ENCODE results near the gene ACTN1.
A peak's percentile ranks its signal among the peaks of the same experiment; 100 is the strongest.

The ACTN1 gene

DNA sequence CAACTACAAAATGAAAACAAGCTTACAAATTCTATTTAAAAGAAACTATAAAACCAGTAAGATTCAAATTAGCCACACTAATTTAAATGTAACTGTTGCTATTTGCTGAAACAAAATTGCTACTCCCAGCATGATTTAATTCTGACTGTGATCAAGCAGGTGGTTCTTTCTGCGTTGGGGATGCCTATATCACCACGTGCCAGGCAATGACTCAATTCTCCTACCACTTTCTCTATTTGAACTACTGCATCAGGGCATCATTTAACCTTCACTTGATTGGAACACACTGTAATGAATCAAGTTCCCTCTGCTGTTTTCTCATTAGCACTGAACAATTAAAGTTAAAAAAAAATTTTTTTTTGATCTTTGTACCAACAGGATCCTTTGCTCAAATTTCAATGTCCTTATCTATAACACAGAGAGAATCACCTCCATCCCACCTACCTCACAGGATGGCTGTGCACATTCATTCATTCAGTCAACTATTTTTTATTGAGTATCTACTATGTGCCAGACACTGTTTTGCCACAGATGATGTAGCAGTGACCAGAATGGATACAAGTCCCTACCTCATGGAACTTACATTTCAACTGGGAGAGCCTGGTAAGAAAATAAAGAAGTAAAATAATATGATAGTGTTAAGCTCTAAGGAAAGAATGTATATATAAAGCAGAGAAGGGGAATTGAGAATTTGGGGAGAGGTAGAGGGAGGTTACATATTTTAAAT lies 8.0 kb upstream of the ACTN1 start:
- DNase-seq (ENCODE audit: low read depth), result no peak

DNA sequence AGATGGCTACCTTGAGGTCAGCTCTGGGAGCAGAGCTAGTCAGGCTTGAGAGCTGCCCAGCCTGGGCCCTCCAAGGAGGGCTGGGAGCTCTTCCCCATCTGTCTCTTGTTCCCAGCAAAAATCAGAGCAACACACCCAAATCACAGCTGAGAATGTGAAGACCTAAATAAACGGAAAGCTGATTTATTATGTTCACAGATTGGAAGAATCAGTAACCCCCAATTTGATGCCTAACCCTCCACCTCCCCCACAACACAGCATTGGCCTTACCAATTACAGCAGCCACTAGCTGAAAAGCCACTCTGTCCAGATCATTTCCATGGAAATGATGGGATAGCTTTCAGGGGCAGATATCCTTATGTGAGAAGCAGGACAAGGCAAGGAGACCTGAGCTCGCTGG lies 7.1 kb upstream of the ACTN1 start:
- no peak for DNase-seq (ENCODE audit: low read depth)
- no peak overlapping the region for H3K4me3 ChIP-seq (ENCODE audit: control insufficient read depth, low read depth, low read length)
- TF ChIP-seq, protein P1, sequence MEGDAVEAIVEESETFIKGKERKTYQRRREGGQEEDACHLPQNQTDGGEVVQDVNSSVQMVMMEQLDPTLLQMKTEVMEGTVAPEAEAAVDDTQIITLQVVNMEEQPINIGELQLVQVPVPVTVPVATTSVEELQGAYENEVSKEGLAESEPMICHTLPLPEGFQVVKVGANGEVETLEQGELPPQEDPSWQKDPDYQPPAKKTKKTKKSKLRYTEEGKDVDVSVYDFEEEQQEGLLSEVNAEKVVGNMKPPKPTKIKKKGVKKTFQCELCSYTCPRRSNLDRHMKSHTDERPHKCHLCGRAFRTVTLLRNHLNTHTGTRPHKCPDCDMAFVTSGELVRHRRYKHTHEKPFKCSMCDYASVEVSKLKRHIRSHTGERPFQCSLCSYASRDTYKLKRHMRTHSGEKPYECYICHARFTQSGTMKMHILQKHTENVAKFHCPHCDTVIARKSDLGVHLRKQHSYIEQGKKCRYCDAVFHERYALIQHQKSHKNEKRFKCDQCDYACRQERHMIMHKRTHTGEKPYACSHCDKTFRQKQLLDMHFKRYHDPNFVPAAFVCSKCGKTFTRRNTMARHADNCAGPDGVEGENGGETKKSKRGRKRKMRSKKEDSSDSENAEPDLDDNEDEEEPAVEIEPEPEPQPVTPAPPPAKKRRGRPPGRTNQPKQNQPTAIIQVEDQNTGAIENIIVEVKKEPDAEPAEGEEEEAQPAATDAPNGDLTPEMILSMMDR (conservative IDR thresholded peaks at IDR 0.05; ENCODE audit: control insufficient read depth, insufficient read depth, low read depth, low read length), result no peak

More for the DNA sequence above, 8.0 kb upstream of the ACTN1 start:
- H3K4me3 ChIP-seq (ENCODE audit: control insufficient read depth, low read depth, low read length), result no peak overlapping the region
- TF ChIP-seq, protein P1 (conservative IDR thresholded peaks at IDR 0.05; ENCODE audit: control insufficient read depth, insufficient read depth, low read depth, low read length), result no peak

DNA sequence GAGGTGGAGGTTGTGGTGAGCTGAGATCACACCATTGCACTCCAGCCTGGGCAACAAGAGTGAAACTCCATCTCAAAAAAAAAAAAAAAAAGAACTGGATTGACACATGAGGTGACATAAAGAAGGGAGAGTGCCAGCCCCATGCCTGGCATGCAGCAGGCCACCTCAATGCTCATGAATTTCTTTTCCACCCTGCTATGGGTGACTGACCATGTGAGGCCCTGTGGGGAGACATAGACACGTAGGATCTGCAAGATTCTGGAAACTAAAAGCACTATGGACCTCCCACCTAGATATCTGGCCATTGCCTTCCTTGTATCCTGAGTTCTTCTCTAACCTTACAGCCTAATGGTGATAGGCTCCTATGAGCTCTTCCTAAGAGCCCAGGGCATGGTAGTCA lies 5.6 kb upstream of the ACTN1 start:
- no peak overlapping the region for H3K4me3 ChIP-seq (ENCODE audit: control insufficient read depth, low read depth, low read length)
- DNase-seq (ENCODE audit: low read depth), result no peak
- TF ChIP-seq, protein P1 (conservative IDR thresholded peaks at IDR 0.05; ENCODE audit: control insufficient read depth, insufficient read depth, low read depth, low read length), result no peak

DNA sequence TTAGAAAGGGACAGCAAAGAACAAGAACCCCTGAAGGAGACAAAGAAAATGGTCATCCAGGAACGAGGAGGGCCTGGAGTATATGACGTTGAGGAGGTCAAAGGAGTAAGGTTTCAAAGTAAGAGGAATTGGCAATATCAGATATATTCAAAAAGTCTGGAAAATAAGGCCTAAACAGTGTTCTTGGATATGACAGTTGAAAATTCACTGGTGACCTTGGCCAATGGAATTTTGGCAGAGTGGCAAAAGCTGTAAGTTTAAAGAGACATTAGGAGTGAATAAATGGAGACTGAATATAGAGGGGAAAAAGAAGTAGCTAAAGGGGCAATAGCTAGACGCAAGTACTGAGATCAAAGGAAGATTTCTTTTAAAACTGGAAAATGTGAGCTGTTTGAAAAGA lies 4.1 kb upstream of the ACTN1 start:
- TF ChIP-seq, protein P1 (conservative IDR thresholded peaks at IDR 0.05; ENCODE audit: control insufficient read depth, insufficient read depth, low read depth, low read length), result no peak
- no peak for DNase-seq (ENCODE audit: low read depth)

DNA sequence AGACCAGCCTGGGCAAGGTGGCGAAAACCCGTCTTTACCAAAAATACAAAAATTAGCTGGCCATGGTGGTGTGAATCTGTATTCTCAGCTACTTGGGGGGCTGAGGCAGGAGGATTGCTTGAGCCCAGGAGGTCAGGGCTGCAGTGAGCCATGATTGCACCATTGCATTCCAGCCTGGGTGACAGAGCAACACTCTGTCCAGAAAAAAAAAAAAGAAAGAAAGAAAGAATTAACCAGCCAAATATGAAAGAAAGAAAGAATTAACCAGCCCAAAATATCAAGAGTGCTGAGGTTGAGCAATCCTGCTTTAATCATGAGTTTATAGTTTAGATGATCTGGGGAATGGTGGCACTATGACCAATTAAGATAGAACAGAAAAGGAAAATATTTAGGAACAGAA lies 3.5 kb upstream of the ACTN1 start:
- TF ChIP-seq, protein P1 (conservative IDR thresholded peaks at IDR 0.05; ENCODE audit: control insufficient read depth, insufficient read depth, low read depth, low read length), result no peak
- DNase-seq (ENCODE audit: low read depth), result peak; percentile 54
- no peak overlapping the region for H3K4me3 ChIP-seq (ENCODE audit: control insufficient read depth, low read depth, low read length)

More for the DNA sequence above, 4.1 kb upstream of the ACTN1 start:
- no peak overlapping the region for H3K4me3 ChIP-seq (ENCODE audit: control insufficient read depth, low read depth, low read length)

DNA sequence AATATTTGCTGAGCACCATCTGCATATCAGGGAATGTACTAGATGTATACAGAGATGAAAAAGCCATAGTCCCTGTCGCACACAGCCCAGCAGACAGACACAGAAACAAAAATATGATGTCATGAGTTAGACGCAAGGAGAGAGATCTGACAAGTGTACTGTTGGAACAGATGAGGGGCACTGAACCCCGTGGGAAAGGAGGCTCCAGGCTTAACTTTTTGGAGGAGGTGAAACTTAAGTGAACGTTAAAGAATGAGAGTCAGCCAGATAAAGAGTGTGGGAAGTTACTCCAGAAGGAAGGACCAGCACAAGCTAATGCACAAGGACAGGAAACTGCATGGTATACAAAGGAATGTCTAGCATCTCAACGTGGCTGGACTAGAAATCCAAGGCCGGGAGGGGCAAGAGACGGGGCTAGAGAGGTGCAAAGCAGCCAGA lies 2.5 kb upstream of the ACTN1 start:
- TF ChIP-seq, protein P1 (conservative IDR thresholded peaks at IDR 0.05; ENCODE audit: control insufficient read depth, insufficient read depth, low read depth, low read length), result no peak
- DNase-seq (ENCODE audit: low read depth), result peak; percentile 34
- no peak overlapping the region for H3K4me3 ChIP-seq (ENCODE audit: control insufficient read depth, low read depth, low read length)

Data from fibroblast of mammary gland (primary cell).